ENCODE measurements around the gene MAP2.

DNA sequence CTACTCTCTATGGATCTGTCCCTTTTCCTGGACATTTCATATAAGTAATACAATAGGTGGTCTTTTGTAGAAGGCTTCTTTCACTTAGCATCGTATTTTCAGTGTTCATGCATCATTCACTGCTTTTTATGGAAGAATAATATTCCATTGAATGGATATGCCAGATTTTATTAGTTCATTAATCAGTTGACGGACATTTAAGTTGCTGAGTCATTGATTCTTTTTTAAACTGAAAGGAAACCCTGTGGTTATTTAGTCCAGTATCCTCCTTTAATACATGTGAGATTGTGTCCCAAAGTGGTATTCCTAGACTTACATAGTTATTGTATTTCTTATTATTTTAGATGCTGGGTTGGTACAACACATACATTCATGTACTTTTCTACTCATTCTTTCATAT lies 185.7 kb downstream of the MAP2 start:
- TF ChIP-seq EP300 (IDR thresholded peaks at IDR 0.05) (no peak), POLR2AphosphoS5 (IDR thresholded peaks at IDR 0.05) (no peak)
- TF ChIP-seq, protein P1, sequence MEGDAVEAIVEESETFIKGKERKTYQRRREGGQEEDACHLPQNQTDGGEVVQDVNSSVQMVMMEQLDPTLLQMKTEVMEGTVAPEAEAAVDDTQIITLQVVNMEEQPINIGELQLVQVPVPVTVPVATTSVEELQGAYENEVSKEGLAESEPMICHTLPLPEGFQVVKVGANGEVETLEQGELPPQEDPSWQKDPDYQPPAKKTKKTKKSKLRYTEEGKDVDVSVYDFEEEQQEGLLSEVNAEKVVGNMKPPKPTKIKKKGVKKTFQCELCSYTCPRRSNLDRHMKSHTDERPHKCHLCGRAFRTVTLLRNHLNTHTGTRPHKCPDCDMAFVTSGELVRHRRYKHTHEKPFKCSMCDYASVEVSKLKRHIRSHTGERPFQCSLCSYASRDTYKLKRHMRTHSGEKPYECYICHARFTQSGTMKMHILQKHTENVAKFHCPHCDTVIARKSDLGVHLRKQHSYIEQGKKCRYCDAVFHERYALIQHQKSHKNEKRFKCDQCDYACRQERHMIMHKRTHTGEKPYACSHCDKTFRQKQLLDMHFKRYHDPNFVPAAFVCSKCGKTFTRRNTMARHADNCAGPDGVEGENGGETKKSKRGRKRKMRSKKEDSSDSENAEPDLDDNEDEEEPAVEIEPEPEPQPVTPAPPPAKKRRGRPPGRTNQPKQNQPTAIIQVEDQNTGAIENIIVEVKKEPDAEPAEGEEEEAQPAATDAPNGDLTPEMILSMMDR (IDR thresholded peaks at IDR 0.05) = no peak
